UCSD-AML1 (cell line): ENCODE results near the gene NOVA1.

Experiments used
- DNase-seq: peaks from one replicate; lab custom pipeline; 2025; ENCODE audit not compliant: unreplicated experiment; lab: John Stamatoyannopoulos, UW

Gene NOVA1

GRCh38 chr14:26594148-26594547, 3.7 kb downstream of the NOVA1 start:
- no peak for DNase-seq

GRCh38 chr14:26593357-26593756, 4.5 kb downstream of the NOVA1 start:
- DNase-seq = no peak

- DNase-seq = no peak
Observed at GRCh38 chr14:26589925-26590324, 7.9 kb downstream of the NOVA1 start.

- DNase-seq = no peak
Observed at GRCh38 chr14:26577711-26578110, 20.1 kb downstream of the NOVA1 start.

- no peak for DNase-seq
Observed at GRCh38 chr14:26554069-26554772, 43.6 kb downstream of the NOVA1 start.

- DNase-seq = no peak
Observed at GRCh38 chr14:26549571-26549970, 48.3 kb downstream of the NOVA1 start.

- no peak for DNase-seq
Observed at GRCh38 chr14:26548406-26548805, 49.4 kb downstream of the NOVA1 start.

- no peak for DNase-seq
Observed at GRCh38 chr14:26538176-26538575, 59.7 kb downstream of the NOVA1 start.

- no peak for DNase-seq
Observed at GRCh38 chr14:26531894-26532293, 65.9 kb downstream of the NOVA1 start.

GRCh38 chr14:26528415-26529182, 69.2 kb downstream of the NOVA1 start:
- no peak for DNase-seq

GRCh38 chr14:26527095-26527494, 70.7 kb downstream of the NOVA1 start:
- DNase-seq = no peak

GRCh38 chr14:26526137-26526536, 71.7 kb downstream of the NOVA1 start:
- DNase-seq = no peak

- DNase-seq = no peak
Observed at GRCh38 chr14:26525085-26525484, 72.7 kb downstream of the NOVA1 start.

GRCh38 chr14:26522967-26523366, 74.9 kb downstream of the NOVA1 start:
- DNase-seq = no peak

GRCh38 chr14:26517771-26518170, 80.1 kb downstream of the NOVA1 start:
- DNase-seq = no peak

- DNase-seq = no peak
Observed at GRCh38 chr14:26500028-26500427, 97.8 kb downstream of the NOVA1 start.

- DNase-seq = no peak
Observed at GRCh38 chr14:26499546-26499945, 98.3 kb downstream of the NOVA1 start.

- DNase-seq = no peak
Observed at GRCh38 chr14:26486922-26487321, 110.9 kb downstream of the NOVA1 start.

- no peak for DNase-seq
Observed at GRCh38 chr14:26484562-26484961, 113.3 kb downstream of the NOVA1 start.

- no peak for DNase-seq
Observed at GRCh38 chr14:26478967-26479366, 118.9 kb downstream of the NOVA1 start.

- no peak for DNase-seq
Observed at GRCh38 chr14:26466862-26467261, 131.0 kb downstream of the NOVA1 start.

- DNase-seq = no peak
Observed at GRCh38 chr14:26463136-26463535, 134.7 kb downstream of the NOVA1 start.

GRCh38 chr14:26454105-26454504, 143.7 kb downstream of the NOVA1 start:
- DNase-seq = no peak
